RCC 7860 (cell line): ENCODE results near the gene CABLES1.
A peak's percentile ranks its signal among the peaks of the same experiment; 100 is the strongest.
"Not testable (repeated sequence)": the region's sequence is repeated elsewhere in the genome, so short reads cannot be mapped to it uniquely, and the experiment has no call there.

ENCODE experiments used
- DNase-seq: peaks from one replicate; pipeline ENCODE4 v3.0.0-alpha.2; 2015; ENCODE audit warnings: low spot score
- FAIRE-seq: peaks from 2 replicates; lab custom pipeline; 2012; peaks lifted over from hg19 to GRCh38; lab: Jason Lieb, UNC

CABLES1 gene, protein sequence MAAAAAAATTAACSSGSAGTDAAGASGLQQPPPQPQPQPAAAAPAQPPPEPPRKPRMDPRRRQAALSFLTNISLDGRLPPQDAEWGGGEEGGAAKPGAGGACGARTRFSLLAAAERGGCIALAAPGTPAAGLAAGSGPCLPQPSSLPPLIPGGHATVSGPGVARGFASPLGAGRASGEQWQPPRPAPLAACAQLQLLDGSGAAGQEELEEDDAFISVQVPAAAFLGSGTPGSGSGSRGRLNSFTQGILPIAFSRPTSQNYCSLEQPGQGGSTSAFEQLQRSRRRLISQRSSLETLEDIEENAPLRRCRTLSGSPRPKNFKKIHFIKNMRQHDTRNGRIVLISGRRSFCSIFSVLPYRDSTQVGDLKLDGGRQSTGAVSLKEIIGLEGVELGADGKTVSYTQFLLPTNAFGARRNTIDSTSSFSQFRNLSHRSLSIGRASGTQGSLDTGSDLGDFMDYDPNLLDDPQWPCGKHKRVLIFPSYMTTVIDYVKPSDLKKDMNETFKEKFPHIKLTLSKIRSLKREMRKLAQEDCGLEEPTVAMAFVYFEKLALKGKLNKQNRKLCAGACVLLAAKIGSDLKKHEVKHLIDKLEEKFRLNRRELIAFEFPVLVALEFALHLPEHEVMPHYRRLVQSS

GRCh38 chr18:23134780-23135549 is at the start of gene CABLES1:
CABLES1 (plus strand) TSS chr18:23135485; CDS start chr18:23135763, 278 bp downstream.
- DNase-seq, result peak; percentile 52
- FAIRE-seq, result no peak

GRCh38 chr18:23087352-23087751 is 47.9 kb upstream of the CABLES1 start:
- FAIRE-seq (no peak), DNase-seq (no peak)

DNA sequence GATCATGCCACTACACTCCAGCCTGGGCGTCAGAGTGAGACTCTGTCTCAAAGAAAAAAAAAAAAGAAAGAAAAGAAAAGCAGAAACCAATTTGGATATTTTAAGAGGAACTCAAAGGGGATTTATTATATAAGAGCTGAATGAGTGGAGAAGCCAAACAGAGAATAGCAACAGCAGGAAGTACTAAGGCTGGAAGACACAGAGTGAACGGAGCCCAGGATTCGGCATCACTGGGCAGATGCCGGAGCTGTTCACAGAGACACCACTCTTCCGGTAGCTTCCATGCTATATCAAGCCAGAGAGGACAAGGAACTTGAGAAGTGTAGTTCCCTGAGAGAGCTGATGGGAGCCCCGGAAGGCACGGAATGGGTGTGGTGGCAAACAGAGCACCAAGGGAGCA is 47.0 kb upstream of the CABLES1 start:
- FAIRE-seq, result no peak
- no peak for DNase-seq

- FAIRE-seq (peak; percentile 57), DNase-seq (peak; percentile 24)
These were observed 44.0 kb upstream of the CABLES1 start for GRCh38 chr18:23091017-23091993.

GRCh38 chr18:23092121-23092520 is 43.2 kb upstream of the CABLES1 start:
- DNase-seq (no peak), FAIRE-seq (no peak)

- not testable (repeated sequence) for FAIRE-seq, DNase-seq
These were observed 42.2 kb upstream of the CABLES1 start for GRCh38 chr18:23093130-23093529.

DNA sequence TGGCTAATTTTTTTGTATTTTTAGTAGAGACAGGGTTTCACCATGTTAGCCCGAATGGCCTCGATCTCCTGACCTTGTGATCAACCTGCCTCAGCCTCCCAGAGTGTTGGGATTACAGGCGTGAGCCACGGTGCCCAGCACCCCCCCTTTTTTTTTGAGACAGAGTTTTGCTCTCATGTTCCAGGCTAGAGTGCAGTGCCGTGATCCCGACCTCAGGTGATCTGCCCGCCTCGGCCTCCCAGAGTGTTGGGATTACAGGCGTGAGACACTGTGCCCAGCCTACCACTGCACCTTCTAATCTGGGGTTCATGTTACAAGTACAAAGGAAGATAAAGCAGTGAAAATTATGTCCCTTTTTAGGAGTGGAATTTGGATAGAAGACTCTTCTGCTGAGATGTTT is 41.5 kb upstream of the CABLES1 start:
- DNase-seq, result no peak
- no peak for FAIRE-seq

DNA sequence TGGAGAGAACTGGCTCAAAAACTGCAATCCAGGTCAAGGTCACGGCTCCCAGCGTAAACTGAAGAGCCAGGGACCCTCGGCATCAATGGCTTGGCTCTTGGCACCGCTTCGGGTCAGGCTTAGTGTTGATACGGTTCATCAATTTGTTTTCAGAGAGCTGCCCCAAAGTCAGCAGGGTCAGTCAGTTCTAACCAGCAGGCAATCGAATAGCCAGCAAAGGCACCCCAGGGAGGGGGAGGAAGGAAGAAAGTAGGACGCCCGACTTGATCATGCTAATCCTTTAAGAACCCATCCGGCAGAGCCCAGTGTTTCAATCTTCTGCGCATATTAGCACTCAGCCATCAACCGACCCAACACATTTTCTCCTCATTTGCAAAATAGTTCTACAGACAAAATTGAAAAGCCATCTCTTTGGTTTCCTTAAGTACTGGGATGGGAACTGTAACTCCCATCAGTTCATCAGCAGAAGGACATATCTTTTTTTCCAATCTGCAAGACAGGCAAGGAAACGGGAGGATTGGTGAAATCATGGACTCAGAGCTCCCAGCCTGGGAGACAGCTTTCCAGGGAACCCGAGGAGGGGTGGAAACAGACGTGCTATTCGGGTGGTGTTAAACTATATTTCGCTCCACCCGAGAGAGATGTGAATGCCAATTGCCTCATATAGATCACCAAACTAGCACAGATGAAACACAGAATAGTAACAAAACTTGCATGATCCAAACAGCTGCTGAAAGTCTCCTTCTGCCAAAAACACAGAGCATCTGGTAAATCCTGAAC is 40.7 kb upstream of the CABLES1 start:
- no peak for DNase-seq
- FAIRE-seq, result no peak

DNA sequence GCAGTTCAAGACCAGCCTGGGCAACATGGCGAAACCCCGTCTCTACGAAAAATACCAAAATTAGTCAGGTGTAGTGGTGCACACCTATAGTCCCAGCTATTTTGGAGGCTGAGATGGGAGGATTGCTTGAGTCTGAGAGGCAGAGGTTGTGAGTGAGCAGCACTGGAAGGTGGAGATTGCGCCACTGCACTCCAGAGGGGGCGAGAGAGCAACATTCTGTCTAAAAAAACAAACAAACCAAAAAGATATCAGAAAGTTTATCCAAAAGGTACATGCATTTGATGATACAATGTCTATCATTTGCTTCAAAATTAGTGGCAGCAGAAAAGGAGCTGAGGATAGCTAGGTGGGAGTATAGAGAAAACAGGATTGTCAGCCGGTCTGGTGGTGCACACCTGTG is 39.8 kb upstream of the CABLES1 start:
- DNase-seq (no peak), FAIRE-seq (no peak)

DNA sequence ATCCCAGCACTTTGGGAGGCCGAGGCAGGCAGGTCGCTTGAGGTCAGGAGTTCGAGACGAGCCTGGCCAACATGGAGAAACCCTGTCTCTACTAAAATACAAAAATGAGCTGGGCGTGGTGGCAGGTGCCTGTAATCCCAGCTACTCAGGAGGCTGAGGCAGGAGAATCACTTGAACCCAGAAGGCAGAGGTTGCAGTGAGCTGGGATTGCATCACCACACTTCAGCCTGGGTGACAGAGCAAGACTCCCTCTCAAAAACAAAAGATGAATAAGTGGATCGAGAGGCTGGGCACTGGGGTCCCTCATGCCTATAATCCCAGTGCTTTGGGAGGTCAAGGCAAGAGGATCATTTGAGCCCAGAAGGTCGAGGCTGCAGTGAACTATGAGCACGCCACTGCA is 38.3 kb upstream of the CABLES1 start:
- not testable (repeated sequence) for DNase-seq, FAIRE-seq

DNA sequence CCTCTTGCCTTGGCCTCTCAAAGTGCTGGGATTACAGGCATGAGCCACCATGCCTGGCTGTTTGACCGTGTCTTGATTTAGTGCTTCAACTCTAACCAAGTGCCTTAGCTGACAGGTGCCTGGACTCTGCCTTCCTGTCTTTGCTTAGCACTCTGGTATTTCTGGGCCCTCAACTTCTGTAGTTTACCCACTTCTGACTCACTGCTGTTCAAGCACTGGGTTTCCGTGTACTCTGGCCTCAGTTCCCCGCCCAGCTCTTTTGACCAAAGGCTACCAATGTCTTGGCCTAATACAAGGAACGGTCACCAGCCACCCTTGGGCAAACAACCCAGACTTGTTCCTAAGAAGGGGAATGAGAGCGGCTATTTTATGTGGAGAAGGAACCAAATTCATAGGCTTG is 35.7 kb upstream of the CABLES1 start:
- FAIRE-seq (no peak), DNase-seq (peak; percentile 70)

GRCh38 chr18:23101861-23102432 is 33.3 kb upstream of the CABLES1 start:
- DNase-seq (no peak), FAIRE-seq (no peak)

DNA sequence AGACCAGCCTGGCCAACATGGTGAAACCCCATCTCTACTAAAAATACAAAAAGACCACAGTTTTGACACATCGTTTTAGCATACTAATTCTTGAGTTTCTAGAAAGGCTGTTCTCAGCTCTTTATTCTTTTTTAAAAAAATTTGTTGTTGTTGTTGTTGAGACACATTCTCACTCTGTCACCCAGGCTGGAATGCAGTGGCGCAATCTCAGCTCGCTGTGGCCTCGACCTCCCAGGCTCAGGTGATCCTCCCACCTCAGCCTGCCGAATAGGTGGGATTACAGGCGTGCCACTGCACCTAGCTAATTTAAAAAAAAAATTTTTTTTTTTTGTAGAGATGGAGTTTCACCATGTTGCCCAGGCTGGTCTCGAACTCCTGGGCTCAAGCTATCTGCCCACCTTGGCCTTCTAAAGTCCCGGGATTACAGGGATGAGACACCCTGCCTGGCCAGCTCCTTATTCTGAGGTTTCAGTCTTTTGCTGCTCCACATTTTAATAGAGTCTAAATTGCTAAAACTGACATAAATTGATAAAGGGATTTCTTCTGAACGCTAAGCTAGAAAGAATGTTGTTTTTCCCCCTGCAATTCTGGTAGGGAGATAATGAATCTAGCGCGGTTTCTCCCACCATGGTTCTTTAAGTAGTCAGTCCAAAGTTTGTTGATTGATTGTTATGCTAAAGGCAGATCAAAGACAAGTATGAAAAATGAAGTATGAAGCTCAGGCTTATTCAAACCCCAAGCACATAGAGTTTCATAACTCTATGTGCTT is 32.6 kb upstream of the CABLES1 start:
- DNase-seq, result no peak
- FAIRE-seq, result no peak

- DNase-seq, result no peak
- FAIRE-seq, result no peak
These were observed 31.8 kb upstream of the CABLES1 start for GRCh38 chr18:23103449-23103848.

DNA sequence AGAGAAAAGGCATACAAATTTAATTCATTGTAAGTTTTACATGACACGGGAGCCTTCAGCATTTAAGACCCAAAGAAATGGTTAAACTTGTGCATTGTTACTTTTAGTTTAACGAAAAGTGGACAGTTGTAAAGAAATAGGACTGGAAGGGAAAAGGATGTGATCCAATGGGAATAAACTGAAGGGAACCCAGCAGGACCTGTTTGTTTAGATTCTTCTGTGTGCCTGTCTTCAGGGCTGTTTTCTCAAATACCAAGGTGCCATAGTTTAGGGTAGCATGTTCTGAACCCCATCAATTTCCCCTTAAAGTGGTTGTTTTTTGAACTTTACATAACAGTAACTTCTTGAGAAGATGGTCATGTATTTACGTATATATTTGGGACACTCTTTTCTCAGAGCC is 30.3 kb upstream of the CABLES1 start:
- FAIRE-seq (no peak), DNase-seq (no peak)

DNA sequence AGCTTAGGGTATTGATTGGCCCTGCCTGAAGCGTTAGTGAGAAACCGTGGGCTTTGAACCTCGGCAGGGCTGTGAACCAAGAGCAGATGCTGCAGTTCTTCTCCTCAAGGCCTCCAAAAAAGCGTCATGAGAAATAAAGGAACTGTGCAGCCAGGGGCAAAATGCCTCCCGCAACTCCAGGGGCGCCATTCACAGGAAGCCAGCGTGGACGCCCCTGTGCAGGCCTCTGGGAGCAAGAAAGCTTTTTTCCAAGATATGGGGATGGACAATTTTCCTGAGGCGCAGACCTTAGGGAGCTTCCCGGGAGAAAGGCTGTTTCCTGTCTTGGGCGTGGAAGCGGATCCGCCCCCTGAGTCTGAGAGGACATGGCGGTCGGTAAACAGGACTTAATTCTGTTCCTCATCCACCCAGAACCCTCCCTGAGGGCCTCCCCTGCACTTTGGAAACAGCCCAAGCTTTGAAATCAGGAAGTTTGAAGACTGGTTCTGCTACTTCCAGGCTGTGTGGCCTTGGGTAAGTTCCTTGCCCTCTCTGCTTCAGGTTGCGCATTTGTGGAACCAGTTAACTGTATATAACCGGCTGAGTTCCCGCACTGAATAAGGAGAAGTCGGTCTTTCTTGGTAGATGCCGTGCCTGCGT is 29.6 kb upstream of the CABLES1 start:
- FAIRE-seq (no peak), DNase-seq (no peak)

GRCh38 chr18:23106575-23106974 is 28.7 kb upstream of the CABLES1 start:
- FAIRE-seq (peak; percentile 97), DNase-seq (peak; percentile 97)

DNA sequence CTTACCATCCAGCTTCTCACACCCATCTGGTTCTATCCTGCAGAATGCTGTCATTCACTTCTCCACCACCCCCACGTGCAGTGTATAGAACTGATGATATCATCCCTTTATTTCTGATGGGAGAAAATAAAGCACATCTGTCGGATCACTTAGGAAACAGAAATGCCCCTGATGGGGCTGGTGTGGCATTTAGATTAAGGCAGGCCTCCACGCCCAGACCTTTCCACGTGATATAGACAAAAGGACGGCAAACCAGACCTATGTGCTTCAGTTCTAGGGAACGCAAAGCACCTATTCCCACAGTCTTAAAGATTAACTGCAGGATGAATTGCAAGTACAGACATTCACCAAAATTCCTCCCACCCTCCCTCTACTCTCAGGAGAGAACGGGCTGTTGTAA is 27.6 kb upstream of the CABLES1 start:
- DNase-seq, result peak; percentile 34

More for the DNA sequence above, 27.6 kb upstream of the CABLES1 start:
- no peak for FAIRE-seq
